Adrenal gland (tissue), 5 donors: ENCODE results near the gene MMP13.
A peak's percentile ranks its signal among the peaks of the same experiment; 100 is the strongest.

ENCODE experiments used
- CTCF ChIP-seq, 6 experiments: fragments of 450-650 bp in 4 of 6; fragments of 200-600 bp in 2 of 6; sonication (generic) in 1 of 6; IDR thresholded peaks; 1 replicate in 5 of 6; 2 replicates in 1 of 6; pipeline versions ENCODE4 v1.5.1 to v1.8.0; 2016 to 2021; ENCODE audit warnings: antibody characterized with exemption in 6 of 6, mild to moderate bottlenecking in 2 of 6, moderate library complexity in 1 of 6
- POLR2A ChIP-seq, 2 donors: fragments of 450-650 bp; IDR thresholded peaks; one replicate each; pipeline ENCODE4 v1.6.1; 2017; ENCODE audit warnings: antibody characterized with exemption in 2 of 2, mild to moderate bottlenecking in 2 of 2, moderate library complexity in 1 of 2
- donor health status: DM: no; HTN: no; CAD: no.

DNA sequence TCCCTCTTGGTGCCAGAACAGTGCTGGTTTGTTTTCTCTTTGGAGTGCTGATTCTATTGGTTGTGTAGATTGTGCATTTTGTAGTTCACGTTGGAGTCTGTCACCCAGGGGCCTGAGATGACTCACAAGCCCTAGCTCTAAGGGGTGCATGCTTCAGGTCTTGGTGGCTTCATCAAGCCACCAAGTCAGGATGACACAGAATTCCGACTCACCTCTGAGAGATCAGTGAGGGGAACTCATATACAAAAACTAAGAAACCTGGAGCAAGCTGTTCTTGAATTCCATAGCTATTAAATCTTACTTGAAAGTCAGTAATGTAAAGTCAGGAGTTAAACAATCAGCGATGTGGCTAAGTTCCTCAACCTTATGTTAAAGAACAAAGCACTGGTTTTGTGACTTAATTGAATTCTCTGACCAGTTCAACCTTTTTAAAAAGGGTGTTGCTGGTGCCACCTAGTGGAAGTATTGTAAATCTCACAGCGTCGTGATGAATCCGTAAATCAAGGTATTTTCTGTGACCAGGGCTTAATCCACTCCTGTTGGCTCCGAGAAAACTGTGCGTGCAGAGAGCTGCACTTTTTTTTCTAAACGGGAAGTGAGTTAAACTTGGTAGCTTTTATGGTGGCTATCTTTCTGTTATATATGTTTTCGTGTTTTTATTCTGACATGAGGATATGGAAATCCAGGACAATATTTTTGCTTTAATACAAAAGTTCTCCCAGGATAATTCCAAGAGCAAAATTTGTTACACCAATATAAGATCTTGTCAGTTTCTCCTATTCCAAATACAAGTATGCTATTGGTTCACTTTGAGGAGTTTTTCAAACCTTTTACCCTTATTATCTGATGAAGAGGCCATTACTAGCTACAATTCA is 14.6 kb downstream of the MMP13 start:
- TF ChIP-seq CTCF (IDR thresholded peaks at IDR 0.05): peak; percentile 77 to 84 (median 81)
- TF ChIP-seq POLR2A (IDR thresholded peaks at IDR 0.05): no peak
